Eye (tissue), 1 donor: ENCODE data around the gene DST.

Experiments used
- DNase-seq: peaks from one replicate; pipeline ENCODE4 v3.0.0-alpha.2; 2015

Gene DST

DNA sequence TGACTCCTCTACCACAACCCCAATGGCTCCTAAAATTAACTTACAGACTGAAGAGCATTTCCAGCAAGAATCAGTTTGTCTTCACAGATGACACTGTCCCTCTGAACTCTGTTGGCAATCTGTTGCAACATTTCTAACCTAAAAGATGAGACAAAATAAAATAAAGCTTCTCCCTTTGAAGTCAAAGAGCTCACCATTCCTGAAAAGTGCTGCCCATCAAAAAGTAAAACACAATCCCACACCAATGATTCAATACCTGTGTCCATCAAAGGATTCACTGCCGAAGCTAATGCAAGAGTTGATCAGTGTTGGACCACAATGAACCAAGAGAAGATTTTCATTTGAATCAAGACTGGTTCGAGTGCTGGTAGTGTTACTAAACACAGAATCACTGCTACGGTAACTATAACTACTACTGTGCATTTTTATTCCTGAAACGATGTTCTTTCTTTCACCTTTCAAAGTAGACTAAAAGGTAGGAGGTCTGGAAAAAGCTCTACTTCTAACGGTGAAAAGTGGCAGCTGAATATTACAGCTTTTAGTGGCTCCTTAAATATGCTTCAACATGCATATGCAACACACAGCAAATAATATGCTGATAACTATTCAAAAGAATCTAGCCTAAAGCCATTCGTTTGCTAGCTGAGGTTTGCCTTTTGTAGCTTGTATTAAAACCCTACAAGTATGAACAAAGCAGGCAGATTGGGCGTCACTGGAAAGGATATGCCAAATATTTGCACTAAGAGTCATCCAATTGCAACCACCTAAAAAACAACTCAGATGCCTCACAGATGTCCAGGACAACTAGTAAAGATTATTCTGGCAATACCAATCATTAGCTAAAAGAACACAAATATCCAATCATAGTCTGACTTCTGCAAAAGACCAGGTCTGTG lies at the start of gene DST:
Gene DST (minus strand): TSS at position 524 of the 896 bp plus-strand sequence.
- peak; percentile 48 for DNase-seq

DNA sequence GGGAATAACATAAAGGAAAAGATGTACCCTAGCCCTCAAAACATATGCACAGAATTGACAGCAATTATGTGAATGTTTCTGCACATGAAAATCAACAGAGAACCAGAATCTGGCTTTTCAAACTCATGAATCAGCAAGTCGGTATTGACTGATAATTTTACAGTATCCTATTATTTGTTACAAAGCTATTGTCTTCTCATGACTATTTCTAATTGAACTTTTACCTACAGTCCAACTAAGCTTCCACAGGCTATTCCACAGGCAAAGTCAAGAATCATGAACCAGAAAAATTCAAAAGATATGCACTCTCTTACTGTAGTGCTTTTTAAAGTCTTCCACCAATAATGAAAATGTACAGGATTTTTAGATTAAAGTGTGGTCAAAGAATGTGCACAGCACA lies 49.1 kb upstream of the DST start:
- no peak for DNase-seq

DNA sequence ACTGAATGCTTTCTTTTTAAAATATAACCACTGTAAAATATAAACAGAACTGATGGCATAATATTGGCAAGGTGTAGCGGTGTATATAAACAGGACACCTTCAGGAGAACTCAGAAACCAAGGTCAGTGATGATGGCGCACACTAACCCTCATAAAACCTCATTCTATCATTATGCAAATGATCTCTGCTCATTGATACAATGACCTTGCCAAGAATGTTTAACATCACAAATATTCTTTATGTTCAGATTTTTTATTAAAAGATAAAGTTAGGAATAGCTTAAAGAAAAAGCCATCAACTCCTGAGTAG lies 48.6 kb upstream of the DST start:
- DNase-seq: no peak

DNA sequence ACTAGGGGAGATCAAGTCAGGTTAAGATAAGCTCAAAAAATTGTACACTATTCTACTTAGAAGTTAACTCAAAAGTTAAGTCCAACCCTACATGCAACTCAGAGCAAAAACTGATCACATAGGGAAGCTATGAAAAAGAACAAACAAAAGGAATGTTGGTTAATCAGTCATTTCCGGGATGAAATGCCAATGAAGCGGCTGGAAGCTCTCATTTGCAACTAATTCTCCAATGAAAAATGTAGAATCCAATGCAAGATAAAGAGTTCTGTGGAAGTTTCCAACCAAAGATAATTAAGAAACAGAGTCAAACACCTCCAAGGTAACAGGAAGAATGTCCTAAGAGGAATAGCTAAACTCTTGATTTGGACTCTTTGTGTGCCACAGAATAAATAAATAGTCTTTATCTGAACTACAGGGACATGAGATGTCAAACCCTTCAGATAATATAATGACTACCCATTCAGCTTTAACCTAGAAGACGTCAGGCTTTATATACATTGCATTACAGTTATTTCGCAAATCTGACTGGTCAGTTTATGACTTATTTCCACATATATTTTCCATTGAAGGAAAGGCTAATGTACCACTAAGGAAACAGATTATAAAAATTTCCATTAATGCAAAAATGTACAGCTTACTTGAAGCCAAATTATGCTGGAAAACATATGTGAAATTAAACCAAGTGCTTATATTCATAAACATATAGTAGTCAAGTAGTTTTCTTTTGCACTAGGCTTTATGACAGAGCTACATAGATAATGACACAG lies 48.0 kb upstream of the DST start:
- no peak for DNase-seq

DNA sequence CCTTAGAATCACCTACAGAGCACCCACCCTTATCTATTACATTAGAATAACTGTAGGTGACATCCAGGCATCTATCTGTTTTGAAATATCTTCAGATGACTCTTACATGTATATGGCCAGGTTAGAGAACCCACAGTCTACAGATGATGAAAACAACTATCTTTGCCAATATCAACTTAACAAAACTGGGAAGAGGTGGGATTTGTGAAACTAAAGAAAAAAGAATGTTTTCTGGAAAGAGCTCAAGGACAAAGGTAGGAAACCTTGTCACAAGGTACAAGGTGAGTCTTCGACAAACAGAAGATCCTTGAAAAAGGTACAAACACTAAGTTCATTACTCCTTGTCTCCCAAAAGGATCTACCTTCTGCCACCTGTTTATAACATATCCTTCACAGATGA lies 47.0 kb upstream of the DST start:
- no peak for DNase-seq

DNA sequence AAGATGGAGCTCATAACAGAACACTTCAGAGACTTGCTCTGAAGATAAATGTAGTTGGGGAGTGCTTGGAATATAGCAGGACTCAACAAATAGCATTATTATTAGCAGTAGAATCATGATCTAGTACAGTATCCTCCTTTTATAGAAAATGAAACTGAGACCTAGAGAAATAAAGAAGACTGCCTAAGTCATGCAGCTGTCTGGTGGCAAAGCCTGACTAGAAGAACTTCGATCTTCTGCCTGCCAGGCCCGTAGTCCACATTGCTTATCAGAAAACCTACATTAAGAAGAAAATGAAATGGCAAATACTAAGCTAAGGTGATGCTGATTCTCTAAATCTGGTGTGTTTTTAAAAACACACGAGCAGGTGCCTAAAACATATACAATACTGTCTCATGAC lies 46.4 kb upstream of the DST start:
- DNase-seq: no peak

DNA sequence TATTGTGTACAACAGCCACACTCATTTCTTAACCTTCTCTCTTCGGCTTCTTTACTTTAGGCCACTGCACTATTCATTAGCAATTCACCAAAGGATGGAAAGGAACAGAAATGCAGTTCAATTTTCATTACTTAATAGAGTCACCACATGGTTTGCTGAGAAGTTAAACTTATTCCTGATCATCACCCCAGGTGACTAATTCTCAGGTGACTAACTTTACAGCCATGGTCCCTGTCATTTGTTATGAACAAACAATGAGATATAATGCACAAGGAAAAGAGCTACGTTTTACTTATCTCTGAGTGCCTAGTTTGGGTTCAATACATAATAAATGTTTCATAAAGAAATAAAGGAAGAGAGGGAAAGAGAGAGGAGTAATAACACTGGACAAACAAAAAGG lies 45.8 kb upstream of the DST start:
- DNase-seq: no peak

DNA sequence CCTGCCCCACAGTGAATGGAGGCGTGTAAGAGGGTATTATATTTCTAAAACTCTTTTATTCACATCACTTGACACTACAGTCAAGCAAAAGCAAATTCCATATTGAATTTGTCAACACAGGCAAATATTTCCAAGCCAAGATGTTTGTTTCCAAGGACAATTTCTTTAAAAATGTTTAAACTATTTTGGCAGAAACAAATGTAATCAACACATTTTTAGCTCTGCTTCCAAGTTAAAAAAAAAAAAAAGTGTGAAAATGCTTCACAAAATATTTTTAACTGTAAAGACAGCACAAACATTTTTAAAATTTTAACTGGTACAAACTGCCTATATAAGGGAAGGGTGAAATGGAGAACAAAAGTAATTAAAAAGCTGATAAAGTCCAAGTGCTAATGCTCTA lies 44.9 kb upstream of the DST start:
- DNase-seq: no peak

DNA sequence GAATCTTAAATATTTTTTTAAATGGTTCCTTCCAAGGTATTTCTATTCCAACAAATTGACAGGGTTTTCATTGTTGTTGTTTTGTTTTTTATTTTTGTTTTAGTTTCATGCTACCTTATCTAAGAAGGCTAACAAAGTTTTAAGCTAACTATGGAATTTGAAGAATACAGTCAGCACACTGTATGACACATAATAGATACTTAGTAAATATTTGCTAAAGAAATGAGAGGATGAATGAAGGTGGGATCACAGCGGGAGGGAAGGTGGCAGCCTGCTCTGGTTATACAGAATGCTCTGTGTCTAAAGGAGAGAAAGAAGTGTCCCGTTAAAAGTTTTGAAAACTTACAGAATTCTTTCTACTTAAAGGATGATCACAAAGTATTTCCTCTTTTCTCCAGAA lies 43.7 kb upstream of the DST start:
- no peak for DNase-seq

DNA sequence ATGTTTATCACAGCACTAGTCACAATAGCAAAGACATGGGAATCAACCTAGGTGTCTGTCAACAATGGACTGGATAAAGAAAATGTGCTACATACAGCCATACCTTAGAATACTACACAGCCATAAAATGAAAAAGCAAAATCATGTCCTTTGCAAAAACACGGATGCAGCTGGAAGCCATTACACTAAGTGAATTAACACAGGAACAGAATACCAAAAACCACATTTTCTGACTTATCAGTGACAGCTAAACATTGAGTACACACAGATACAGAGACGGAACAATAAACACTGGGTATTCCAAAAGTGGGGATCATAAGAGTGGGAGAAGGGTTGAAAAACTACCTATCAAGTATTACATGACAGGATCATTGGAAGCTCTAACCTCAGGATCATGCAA lies 43.3 kb upstream of the DST start:
- no peak for DNase-seq

DNA sequence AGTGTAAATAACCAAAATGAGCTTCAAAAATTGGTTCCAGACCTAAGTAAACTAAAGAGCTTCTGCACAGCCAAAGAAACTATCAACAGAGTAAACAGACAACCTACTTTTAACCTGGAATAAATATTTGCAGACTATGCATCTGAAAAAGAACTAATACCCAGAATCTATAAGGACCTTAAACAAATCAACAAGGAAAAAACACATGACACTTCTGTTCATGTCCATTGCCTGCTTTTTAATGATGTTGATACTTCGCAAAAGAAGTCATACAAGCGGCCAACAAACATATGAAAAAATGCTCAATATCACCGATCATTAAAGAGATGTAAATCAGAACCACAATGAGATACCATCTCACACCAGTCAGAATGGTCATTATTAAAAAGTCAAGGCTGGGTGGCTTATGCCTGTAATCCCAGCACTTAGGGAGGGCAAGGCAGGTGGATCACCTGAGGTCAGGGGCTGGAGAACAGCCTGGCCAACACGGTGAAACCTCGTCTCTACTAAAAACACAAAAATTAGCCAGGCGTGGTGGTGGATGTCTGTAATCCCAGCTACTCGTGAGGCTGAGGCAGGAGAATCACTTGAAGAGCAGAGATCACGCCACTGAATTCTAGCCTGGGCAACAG lies 42.5 kb upstream of the DST start:
- no peak for DNase-seq

DNA sequence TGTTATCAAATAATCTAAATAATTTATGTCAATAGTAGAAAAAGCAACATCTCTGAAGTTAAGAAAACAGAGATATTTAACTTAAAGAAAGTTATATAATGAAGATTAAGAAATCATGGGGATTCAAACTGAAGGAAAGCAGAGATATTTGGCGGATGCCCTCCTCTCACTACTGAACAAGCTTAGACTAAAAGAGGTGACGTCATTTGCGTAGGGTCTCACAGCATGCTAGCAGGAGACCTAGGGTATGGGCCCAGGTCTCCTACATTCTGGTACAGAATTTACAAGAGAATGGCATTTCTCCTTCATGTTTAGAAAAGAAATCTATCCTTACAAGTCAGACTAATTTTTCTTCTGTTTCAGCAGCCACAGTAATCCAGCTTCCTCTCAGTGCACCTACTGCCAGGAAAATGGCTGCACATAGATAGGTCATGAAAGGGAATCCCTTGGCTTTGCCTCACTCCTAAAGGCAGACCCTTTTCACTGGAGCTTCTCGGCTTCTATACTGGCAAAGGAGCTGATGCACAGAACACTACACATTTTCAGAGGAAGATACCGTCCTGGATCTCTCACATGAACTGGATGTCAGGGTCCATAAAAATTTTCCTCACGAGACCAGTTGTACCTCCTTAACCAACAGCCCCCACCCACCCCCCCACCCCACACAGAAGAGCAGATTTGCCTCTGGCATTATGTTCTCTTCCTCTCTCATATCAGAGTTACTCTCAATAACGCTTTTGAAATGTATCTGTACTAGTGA lies 41.8 kb upstream of the DST start:
- DNase-seq: no peak

DNA sequence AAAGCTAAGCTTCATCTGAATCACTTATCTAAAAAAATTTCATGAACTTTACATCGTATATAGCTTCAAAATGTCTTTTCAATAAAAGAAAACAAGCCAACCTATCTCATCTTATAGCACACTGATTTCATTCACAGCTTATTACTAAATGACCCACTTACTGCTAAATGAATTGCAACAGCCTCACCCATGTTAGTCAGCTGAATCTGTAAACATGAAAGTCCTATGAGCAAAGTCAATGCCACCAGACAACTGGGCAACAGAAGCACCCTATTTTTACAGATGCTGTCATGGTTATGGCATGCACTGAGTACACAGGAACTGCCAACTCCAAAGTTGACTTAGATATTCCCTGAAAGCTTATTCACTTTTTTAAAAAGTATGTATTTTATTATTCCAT lies 41.2 kb upstream of the DST start:
- peak; percentile 23 for DNase-seq

DNA sequence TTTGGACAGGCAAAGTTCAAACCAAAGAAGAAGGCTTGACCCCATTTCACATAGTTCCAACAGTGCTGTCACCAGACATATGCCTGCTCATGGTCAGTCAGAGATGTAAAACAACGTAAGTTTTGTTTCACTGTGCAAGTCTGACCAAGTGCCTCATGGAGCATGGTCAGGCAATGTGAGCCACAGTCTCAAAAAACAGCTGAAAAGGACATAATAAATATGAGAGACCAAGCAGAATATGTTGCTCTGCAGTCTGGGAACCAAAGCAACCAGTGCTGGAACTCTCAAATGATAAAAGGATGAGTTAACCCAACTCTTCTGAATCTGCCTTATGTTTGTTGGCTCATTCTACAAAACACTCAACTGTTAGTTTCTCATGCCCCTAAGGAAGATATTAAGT lies 39.9 kb upstream of the DST start:
- no peak for DNase-seq

DNA sequence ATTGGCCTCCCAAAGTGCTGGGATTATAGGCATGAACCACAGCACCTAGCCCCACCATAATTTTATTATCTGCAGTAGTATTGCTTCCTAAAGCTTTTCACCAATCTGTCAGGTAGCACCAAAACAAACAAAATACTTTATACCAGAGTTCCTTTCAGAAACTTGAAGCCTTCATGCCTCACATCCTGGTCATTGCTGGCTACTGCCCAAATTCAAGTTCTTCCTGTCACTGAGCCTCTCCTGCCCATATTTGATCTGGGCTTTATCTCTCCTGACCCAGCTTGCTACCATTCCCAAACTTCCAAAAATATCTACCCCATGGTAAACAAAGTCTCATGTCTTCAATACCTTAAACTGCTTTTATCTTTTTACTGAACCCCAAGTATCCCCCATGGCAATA lies 34.9 kb upstream of the DST start:
- DNase-seq: no peak

DNA sequence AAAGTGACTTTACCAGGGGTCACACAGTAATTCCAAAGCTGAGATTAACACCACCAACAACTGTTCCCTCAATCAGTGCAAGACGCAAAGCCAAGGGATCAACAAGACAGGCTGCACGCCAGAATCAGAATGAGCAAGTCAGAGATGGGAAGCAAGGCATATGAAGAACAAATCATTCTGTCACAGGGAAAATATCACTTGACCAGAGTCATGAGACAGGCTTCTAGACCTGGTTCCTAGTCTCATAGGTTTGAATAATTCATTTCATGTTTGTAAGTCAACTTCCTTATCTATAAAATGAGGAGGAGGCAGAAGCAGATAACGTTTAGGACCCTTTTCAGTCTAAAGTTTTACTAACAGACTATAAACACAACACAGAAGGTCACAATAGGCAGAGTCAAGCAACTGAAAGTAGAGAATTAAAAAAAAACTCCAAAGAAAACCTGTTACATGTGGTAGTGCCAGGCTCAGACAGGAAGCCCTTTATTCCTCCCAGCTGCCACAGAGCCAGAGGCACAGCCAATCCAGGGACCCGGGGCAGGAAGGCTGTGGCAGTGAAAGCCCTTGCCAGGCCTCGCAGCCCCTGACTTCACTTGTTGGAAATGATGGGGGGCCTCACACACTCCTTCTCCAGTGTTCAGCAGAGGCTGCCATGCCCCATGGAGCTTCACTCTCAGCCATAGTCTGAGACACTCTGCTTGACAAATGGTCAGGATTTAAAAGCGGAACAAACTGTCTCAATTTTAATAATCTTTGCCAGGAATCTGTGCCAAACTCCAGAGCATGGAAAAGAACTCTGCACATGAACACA lies 29.2 kb upstream of the DST start:
- peak; percentile 25 for DNase-seq

DNA sequence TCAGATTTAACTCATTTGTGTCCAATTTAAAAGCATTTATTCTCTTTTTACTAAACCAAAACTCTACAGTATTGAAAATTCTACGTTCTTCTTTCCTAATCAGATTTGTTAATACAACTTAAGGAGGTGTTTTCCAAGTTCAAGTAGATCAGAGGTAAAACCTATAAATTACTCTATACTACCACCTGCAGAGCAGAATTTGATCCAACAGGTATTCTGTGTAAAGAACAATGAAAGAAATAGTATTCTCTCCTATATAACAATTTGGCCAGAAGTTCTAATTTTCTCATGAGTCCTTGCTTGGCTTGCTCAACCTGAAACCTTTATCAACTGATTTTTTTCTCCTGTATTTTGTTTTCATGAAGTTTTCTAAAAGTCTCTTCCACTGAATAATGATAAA lies 28.5 kb upstream of the DST start:
- DNase-seq: no peak

DNA sequence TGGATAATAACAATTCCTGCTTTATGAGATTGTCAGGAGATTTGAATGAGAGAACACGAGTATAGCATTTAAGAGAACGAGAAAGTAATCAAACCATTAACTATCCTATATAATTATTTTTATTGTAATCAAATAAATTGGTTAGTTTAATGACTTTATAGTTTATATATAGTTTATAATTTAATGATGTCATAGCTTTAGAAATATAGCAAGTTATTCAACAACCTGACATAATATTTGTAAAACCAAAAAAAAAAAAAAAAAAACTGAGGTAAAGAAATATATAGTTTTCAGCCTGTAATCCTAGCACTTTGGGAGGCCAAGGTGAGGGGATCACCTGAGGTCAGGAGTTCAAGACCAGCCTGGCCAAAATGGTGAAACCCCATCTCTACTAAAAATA lies 26.4 kb upstream of the DST start:
- no peak for DNase-seq

DNA sequence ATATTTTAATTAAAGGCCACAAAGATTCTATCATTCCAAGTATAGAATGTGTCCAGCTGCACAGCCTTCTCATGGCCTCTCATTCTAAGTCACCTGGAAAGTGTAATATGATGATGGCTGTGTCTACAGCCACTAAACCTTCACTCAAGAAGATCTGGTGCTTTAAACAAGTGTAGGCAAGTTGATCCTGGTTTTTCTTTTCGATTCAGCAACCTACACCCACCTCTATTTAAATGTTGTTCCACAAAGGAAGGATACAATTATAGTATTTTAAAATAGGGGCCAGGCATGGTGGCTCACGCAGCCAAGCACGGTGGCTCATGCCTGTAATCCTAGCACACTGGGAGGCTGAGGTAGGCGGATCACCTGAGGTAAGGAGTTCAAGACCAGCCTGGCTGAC lies 25.5 kb upstream of the DST start:
- DNase-seq: no peak

DNA sequence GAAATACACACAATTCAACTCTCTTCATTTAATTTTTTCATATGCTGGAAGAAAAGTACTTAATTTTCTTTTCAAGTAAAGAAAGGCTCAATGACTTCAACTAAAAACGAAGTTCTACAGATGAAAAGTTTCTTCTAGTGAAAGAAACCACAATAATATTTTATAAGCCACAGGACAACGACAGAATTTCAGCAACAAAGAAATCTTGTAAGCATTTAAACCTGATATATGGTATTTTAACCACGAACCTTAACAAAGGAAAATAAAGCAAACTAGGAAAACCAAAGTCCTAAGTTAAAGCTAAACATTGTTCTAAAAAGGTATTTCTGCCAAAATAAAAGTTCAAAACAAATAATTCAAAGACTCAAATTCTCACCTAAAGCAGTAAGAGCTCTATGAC lies 24.6 kb upstream of the DST start:
- no peak for DNase-seq

DNA sequence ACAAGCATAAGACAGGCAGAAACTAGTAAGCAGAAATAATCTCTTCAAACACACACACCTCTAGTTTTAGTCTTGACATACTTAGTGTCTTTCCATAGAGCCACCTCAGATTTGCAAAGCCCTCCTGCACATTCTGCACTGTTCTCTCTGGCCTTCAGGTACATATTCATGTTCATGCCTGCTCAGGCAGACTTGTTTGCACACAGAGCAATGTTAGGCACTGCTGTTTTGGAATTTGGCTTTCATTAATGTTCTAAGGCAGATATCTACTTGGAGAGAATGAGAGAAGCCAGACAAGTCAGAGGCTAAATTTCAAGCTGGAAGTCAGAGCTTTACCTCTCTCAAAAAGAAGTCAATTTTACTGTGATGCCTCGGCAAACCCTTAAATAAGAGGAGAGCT lies 21.3 kb upstream of the DST start:
- DNase-seq: peak; percentile 18

DNA sequence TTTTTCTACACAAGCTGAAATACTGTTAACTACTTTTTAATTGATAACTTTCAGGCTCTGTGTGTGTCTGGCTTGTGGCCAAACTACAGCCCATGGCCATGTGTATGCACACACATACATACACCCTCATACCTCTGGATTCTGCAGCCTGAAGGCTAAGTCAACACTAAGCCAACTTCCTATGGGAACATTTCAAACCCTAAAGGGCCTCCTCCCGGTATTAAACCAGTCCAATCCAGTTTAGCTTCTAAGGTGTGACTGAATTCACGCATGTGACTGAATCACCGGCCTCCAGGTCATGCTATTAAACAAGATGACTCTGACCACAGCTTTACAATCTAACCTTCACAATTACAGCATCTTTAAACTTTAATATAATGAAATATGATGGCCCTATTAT lies 20.7 kb upstream of the DST start:
- DNase-seq: peak; percentile 28
